Astrocyte of the hippocampus (primary cell): Measurements from ENCODE around the gene SLC43A2.
"Not testable (repeated sequence)": the region's sequence is repeated elsewhere in the genome, so short reads cannot be mapped to it uniquely, and the experiment has no call there.

Experiments used
- DNase-seq: peaks from one replicate; pipeline ENCODE4 v3.0.0; 2011; ENCODE audit warnings: low read depth, low spot score

Gene SLC43A2

DNA sequence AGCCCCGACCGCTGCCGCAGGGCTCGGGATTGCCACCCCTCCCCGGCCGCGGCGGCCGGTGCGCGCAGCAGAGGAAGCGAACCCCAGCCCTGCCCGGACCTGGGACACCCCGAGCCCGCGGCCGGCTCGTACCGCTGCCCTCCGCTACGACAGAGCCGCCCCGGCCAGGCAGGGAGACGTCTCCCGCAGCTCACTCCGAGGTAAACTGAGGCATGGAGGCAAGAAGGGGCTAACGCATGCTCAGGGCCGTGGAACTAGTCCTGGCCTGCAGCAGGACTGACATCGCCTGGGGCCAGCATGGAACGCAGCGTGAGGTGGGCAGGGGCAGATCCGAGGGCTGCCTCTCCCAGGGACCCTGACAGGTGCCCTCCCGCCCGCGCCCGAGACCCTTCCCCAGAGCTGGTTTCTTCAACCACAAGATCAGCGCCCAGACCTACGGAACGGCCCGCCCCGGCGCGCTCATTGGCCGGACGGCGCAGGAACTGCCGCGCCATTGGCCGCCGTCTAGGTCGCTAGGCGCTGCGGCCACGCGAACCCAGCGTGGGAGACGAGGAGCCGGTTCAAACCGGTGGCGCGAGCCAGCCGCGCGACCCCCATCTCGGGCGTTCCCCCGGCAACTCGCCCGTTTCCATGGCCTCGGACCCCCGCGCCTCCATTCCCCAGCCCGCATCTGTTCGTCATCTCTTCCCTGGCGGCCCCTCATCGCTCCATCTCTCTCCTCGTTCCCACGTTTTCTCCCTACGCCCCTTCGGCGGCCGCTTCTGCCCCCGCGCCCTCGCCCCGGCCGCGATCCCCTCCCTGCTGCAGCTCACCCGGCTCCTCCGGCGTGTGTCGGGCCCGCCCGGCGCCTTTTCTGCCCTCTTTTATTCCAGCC lies at the start of gene SLC43A2:
TSS of gene SLC43A2 (minus strand) at position 853 of the 874 bp plus-strand sequence. CDS start 960 bp downstream, outside the sequence.
- DNase-seq: peak; percentile 96

GRCh38 chr17:1676401-1676800 lies 47.8 kb upstream of the SLC43A2 start:
- no peak for DNase-seq

- DNase-seq: no peak
These were observed 44.6 kb upstream of the SLC43A2 start for GRCh38 chr17:1673041-1673785.

GRCh38 chr17:1663934-1664333 lies 35.3 kb upstream of the SLC43A2 start:
- DNase-seq: not testable (repeated sequence)

GRCh38 chr17:1661045-1661444 lies 32.4 kb upstream of the SLC43A2 start:
- DNase-seq: no peak

DNA sequence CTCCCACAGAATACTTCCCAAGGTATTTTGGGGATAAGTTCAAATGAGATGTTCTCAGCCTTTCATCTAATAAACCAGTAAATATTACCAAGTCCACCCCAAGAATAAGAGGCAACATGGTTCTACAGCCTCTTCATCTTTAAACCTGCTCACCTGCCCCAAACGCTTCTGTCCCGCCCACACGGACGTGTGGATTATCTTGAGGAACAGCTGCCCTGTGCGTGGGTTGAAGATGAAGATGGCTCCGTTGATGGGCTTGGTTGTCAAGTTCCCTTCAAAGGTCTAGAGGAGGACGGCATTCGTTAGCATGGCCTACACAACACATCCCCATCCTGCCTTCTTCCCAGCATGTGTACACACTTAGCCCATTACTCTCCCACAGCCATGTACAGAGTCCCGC lies 29.5 kb upstream of the SLC43A2 start:
- DNase-seq: no peak

GRCh38 chr17:1653735-1654134 lies 25.1 kb upstream of the SLC43A2 start:
- no peak for DNase-seq

DNA sequence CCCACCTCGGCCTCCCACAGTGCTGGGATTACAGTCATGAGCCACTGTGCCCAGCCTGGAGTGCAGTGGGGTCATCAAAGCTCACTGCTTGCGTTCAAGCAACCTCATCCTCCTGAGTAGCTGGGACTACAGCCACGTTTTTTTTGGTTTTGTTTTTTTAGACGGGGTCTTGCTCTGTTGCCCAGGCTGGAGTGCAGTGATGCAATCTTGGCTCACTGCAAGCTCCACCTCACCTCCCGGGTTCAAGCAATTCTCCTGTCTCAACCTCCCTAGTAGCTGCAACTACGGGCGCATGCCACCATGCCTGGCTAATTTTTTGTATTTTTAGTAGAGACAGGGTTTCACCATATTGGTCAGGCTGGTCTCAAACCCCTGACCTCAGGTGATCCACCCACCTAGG lies 24.2 kb upstream of the SLC43A2 start:
- DNase-seq: not testable (repeated sequence)

DNA sequence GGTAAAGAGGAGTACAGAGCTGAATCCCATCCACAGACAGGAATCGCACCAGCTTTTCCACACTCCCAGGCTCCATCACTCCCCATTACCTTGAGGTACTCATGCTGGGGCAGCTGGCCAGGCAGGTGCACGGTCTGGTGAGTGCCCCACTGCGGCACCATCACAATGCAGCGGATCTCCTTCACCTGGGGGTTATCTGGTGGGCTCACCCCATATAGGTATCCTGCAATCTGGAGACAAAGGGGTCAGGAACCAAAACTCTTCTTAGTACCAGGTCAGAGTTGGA lies 22.9 kb upstream of the SLC43A2 start:
- DNase-seq: no peak

GRCh38 chr17:1650731-1651558 lies 22.3 kb upstream of the SLC43A2 start:
- DNase-seq: no peak

DNA sequence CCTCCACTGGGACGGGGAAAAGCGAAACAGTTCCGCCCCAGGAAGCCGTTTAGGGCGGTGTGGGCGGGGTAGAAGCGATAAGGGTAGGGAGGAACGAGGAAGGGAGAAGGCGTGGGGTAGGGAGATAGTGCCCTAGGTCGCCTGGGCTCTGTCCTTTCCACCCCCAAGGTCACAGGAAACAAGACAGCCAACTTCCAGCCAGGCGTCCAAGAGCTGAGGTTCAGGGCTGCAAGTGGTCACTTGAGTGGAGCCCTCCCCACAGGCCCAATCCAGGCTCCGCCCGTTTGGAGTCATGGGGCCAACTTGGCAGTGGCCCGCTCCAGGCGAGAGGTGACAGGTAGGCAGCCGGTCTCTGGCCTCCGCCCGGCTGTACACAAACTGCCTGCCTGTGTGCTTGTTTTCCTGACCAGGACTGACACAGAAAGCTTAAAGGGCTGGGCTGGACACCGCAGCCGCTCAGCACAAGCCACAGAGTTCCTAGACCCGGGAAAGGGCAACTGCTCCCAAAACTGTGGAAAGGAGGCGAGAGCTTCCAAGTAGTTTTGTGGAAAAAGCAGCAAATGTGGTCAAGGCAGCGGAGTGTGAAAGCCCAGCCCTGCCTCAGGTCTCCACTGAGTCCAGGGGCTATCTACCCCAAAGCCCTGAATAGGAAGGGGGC lies 21.3 kb upstream of the SLC43A2 start, which contains the start of gene RILP:
TSS of gene RILP (minus strand) at position 23 of the 658 bp plus-strand sequence. CDS start 62 bp downstream, outside the sequence.
- DNase-seq: peak; percentile 46

GRCh38 chr17:1648963-1649843 lies 20.6 kb upstream of the SLC43A2 start:
- peak; percentile 99 for DNase-seq

GRCh38 chr17:1648173-1648962 lies 19.7 kb upstream of the SLC43A2 start:
- DNase-seq: peak; percentile 34

- DNase-seq: no peak
These were observed 19.2 kb upstream of the SLC43A2 start for GRCh38 chr17:1647802-1648171.

GRCh38 chr17:1646199-1646875 lies 17.7 kb upstream of the SLC43A2 start:
- DNase-seq: no peak

DNA sequence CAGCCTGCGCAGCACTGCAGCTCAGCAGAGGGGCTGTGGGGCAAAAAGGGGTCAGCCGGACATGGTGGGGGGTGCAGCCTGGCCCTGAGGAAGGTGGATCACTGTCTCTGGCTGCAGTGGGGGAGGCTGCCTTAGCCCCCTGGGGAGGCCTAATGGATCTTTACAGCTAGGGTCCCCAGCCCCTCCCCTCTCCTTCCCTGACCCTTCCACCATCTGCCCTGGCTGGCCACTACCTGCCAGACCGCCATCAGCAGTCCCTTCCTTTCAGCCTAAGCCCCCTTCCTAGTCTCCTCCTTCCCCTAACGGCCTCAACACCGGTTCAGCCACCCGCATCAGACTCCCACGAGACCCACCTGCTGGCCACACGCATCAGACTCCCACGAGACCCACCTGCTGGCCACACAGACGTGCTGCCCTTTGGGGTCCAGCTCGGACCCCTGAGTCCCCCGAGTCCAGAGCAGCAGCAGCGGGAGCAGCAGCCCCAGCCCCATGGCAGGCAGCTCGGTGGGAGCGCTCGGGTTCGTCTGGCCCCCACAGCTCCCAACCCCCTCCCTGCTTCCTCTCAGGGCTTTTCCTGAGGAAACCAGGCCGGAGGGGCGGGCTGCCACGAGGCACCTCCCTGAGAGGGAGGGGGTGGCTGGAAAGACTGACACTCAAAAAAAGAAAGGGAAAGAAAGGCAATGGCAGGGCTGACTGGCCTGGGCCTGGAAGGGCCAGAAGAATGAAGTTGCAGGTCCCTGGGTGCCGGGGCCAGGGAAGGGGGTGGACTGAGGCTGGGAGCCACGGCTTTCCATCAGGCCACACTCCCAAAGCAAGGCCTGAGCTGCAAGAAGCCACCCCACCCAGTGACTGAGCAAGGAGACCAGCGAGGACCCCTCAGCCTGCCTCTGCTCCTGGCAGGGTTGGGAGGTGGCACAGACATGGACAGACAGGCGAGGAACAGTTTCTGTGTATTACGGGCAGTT lies 16.9 kb upstream of the SLC43A2 start, which contains the start of gene SCARF1:
TSS of gene SCARF1 (minus strand) at position 526 of the 965 bp plus-strand sequence. CDS start at position 491, 35 bp downstream.
- no peak for DNase-seq

DNA sequence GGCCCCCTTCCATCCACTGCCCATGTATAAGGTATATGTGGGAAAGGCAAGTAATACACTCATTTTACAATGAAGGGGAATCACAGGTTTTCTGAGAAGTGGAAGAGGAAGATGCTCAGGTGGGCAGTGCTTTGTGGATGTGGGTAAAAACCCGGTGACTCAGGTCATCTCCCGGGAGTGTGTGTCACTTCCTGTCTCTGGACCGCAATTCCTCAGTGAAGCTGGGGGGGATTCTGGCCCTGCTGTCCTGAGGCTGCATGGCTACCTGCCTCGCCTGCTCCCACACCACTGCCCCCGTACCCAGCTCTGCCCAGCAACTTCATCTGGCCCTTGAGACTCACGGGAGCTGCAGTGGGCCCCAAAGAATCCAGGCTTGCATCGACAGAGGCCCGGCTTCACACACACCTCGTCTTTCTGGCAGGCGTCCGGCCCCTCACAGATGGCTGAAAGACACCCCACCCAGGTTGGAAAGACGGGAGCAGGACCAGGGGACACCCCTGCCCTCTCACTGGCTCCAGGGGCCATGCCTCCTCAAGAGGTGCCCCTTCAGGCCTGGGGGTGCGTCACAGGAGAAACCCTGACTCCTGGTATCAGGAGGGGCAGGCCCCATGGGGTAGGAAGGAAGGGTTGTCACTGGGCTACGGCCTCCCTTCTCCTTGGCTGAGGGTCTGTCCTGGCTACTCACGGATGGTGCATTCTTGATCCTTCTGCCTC lies 16.0 kb upstream of the SLC43A2 start:
- peak; percentile 55 for DNase-seq
